Measurements from ENCODE around the gene ERV3-1.

Gene ERV3-1

GRCh38 chr7:65001291-65001814, 5.1 kb downstream of the ERV3-1 start:
- Histone ChIP-seq H2BK12ac (ENCODE audit: low read length in 2 of 2) (no peak overlapping the region), H3K4me1 (ENCODE audit: control insufficient read depth, insufficient read depth, low read depth, low read length) (no peaks in the 10 kb centered on the region), H4K8ac (ENCODE audit: low read length) (no peak overlapping the region), H2BK15ac (ENCODE audit: low read depth, poor library complexity, severe bottlenecking) (no peak overlapping the region), H2AK5ac (ENCODE audit: low read length, severe bottlenecking) (no peak overlapping the region), H3K23ac (ENCODE audit: low read length in 2 of 2) (no peak overlapping the region), H2BK120ac (ENCODE audit: low read depth, low read length) (no peak overlapping the region), H3K27ac (ENCODE audit: low read length, poor library complexity, severe bottlenecking) (no peak overlapping the region), H3K9me3 (ENCODE audit: control insufficient read depth, low read length) (peaks cover 36% of the 10 kb centered on the region), H3K4ac (ENCODE audit: low read depth in 1 of 2, low read length in 2 of 2) (no peak overlapping the region), H2AFZ (ENCODE audit: low read depth, low read length) (no peak overlapping the region), H2BK5ac (ENCODE audit: low read depth, low read length, poor library complexity, severe bottlenecking) (no peak overlapping the region), H3K9ac (ENCODE audit: low read length) (no peak overlapping the region), H3K4me3 (ENCODE audit: insufficient read depth in 1 of 2, low read depth in 1 of 2, low read length in 2 of 2) (no peak overlapping the region), H4K91ac (ENCODE audit: low read length) (no peak overlapping the region), H3K18ac (ENCODE audit: low read depth in 1 of 2, low read length in 2 of 2) (no peak overlapping the region), H3K27me3 (ENCODE audit: control insufficient read depth in 1 of 2, insufficient read depth in 1 of 2, low read length in 2 of 2) (no peaks in the 10 kb centered on the region), H3K36me3 (ENCODE audit: control insufficient read depth in 1 of 2, insufficient read depth in 2 of 2, low read depth in 1 of 2, low read length in 2 of 2) (peaks cover 38% of the 10 kb centered on the region in 2 experiments), H3K4me2 (ENCODE audit: low read length, poor library complexity, severe bottlenecking) (no peak overlapping the region), H3K14ac (ENCODE audit: low read length in 2 of 2) (no peak overlapping the region), H3K79me1 (replicated peaks; ENCODE audit: low read length, poor library complexity, severe bottlenecking) (peaks cover 39% of the 10 kb centered on the region)
- WGBS = 0% methylated on average over 1 of the region's 1 CpG
- DNase-seq = no peak

DNA sequence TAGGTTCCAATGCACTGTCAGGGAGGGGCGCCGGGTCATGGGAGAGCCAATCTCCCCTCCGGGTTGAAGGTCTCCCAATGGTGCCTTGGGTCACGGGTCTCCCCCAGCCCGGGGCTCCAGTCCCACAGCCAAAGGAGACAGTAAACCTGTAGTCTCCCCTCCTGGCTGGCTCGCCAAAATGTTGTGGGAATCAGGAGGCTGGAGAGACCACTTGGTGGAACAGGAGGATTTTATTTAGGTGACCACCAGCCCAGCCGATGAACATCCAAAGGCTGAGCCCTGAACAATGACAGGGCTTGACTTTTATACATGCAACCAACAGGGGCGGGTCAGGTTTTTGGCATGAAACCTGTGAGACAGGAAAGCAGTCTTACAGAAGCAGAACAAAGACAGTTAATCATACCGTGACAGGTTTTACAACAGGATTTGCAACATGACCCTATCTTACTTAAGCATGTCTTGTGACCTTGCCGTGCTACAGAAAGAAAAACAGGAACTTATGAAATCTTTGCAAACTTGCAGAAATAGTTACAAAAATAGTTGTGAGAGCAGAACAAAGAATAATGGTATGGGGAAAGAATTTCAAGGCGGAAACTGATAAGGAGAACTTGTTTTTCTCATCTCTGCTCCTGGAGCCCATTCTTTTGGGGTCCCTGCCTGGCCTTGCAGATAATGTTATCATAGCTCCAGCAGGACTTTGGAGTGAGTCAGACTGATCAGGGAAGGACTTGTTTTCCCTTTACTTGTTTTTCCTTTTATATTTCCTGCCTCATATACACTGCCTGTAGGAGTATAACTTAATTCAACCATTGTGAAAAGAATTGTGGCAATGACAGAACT, 7.1 kb downstream of the ERV3-1 start:
- Histone ChIP-seq H2AFZ (ENCODE audit: low read depth, low read length) (no peak overlapping the region), H2BK5ac (ENCODE audit: low read depth, low read length, poor library complexity, severe bottlenecking) (no peak overlapping the region), H3K9ac (ENCODE audit: low read length) (no peak overlapping the region), H2BK15ac (ENCODE audit: low read depth, poor library complexity, severe bottlenecking) (no peak overlapping the region), H3K4me3 (ENCODE audit: insufficient read depth in 1 of 2, low read depth in 1 of 2, low read length in 2 of 2) (no peak overlapping the region), H3K27me3 (ENCODE audit: control insufficient read depth in 1 of 2, insufficient read depth in 1 of 2, low read length in 2 of 2) (no peaks in the 10 kb centered on the region), H3K9me3 (ENCODE audit: control insufficient read depth, low read length) (peaks cover 52% of the 10 kb centered on the region), H3K18ac (ENCODE audit: low read depth in 1 of 2, low read length in 2 of 2) (no peak overlapping the region), H3K4me1 (ENCODE audit: control insufficient read depth, insufficient read depth, low read depth, low read length) (no peaks in the 10 kb centered on the region), H3K79me1 (replicated peaks; ENCODE audit: low read length, poor library complexity, severe bottlenecking) (peaks cover 35% of the 10 kb centered on the region), H2BK12ac (ENCODE audit: low read length in 2 of 2) (no peak overlapping the region), H3K23ac (ENCODE audit: low read length in 2 of 2) (no peak overlapping the region), H4K91ac (ENCODE audit: low read length) (no peak overlapping the region), H4K8ac (ENCODE audit: low read length) (no peak overlapping the region), H3K27ac (ENCODE audit: low read length, poor library complexity, severe bottlenecking) (no peak overlapping the region), H3K4me2 (ENCODE audit: low read length, poor library complexity, severe bottlenecking) (no peak overlapping the region), H3K4ac (ENCODE audit: low read depth in 1 of 2, low read length in 2 of 2) (no peak overlapping the region), H3K36me3 (ENCODE audit: control insufficient read depth in 1 of 2, insufficient read depth in 2 of 2, low read depth in 1 of 2, low read length in 2 of 2) (peaks cover 38% of the 10 kb centered on the region in 2 experiments), H2BK120ac (ENCODE audit: low read depth, low read length) (no peak overlapping the region), H2AK5ac (ENCODE audit: low read length, severe bottlenecking) (no peak overlapping the region), H3K14ac (ENCODE audit: low read length in 2 of 2) (no peak overlapping the region)
- DNase-seq = peak; percentile 16
- WGBS = 95% methylated on average over 11 of the region's 11 CpGs

- WGBS = 97% methylated on average over 6 of the region's 7 CpGs
- H3K9me3 ChIP-seq (ENCODE audit: control insufficient read depth, low read length) = peaks cover 57% of the 10 kb centered on the region
- H2AFZ ChIP-seq (ENCODE audit: low read depth, low read length) = no peak overlapping the region
- no peak for DNase-seq
- H3K4me1 ChIP-seq (ENCODE audit: control insufficient read depth, insufficient read depth, low read depth, low read length) = no peaks in the 10 kb centered on the region
- H4K8ac ChIP-seq (ENCODE audit: low read length) = no peak overlapping the region
- H2AK5ac ChIP-seq (ENCODE audit: low read length, severe bottlenecking) = no peak overlapping the region
- no peak overlapping the region for H3K4me3 ChIP-seq (ENCODE audit: insufficient read depth in 1 of 2, low read depth in 1 of 2, low read length in 2 of 2)
- H2BK5ac ChIP-seq (ENCODE audit: low read depth, low read length, poor library complexity, severe bottlenecking) = no peak overlapping the region
- H3K9ac ChIP-seq (ENCODE audit: low read length) = no peak overlapping the region
- peaks cover 35% of the 10 kb centered on the region for H3K79me1 ChIP-seq (replicated peaks; ENCODE audit: low read length, poor library complexity, severe bottlenecking)
- H3K14ac ChIP-seq (ENCODE audit: low read length in 2 of 2) = no peak overlapping the region
- no peak overlapping the region for H2BK120ac ChIP-seq (ENCODE audit: low read depth, low read length)
- H3K4me2 ChIP-seq (ENCODE audit: low read length, poor library complexity, severe bottlenecking) = no peak overlapping the region
- H3K18ac ChIP-seq (ENCODE audit: low read depth in 1 of 2, low read length in 2 of 2) = no peak overlapping the region
- H2BK15ac ChIP-seq (ENCODE audit: low read depth, poor library complexity, severe bottlenecking) = no peak overlapping the region
- peaks cover 38% of the 10 kb centered on the region in 2 experiments for H3K36me3 ChIP-seq (ENCODE audit: control insufficient read depth in 1 of 2, insufficient read depth in 2 of 2, low read depth in 1 of 2, low read length in 2 of 2)
- H4K91ac ChIP-seq (ENCODE audit: low read length) = no peak overlapping the region
- H2BK12ac ChIP-seq (ENCODE audit: low read length in 2 of 2) = no peak overlapping the region
- H3K27me3 ChIP-seq (ENCODE audit: control insufficient read depth in 1 of 2, insufficient read depth in 1 of 2, low read length in 2 of 2) = no peaks in the 10 kb centered on the region
- no peak overlapping the region for H3K4ac ChIP-seq (ENCODE audit: low read depth in 1 of 2, low read length in 2 of 2)
- no peak overlapping the region for H3K27ac ChIP-seq (ENCODE audit: low read length, poor library complexity, severe bottlenecking)
- H3K23ac ChIP-seq (ENCODE audit: low read length in 2 of 2) = no peak overlapping the region
Measured at GRCh38 chr7:64998865-64999164, 7.7 kb downstream of the ERV3-1 start.

DNA sequence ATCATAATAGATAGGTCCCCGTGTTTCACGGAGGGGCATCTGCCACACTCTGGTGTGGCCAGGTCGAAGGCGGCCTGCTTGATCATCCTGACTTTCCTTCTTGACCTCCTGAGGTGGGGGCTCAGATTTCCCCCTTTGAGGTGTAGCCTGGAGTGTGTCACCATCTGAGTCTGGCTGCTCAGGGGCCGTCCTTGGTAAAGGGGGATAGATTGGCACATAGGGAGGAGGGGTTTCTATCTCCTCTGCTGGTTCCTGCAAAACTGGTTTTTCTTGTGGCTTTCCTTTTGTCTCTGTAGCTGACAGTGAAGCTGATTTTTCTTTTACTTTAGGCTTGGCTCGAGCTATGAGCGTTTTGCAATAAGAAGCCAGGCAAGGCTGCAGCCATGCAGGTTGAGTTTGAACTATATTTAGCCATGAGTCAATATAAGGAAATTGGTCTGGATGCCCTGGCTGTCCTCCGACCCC, 8.5 kb downstream of the ERV3-1 start:
- Histone ChIP-seq H3K36me3 (ENCODE audit: control insufficient read depth in 1 of 2, insufficient read depth in 2 of 2, low read depth in 1 of 2, low read length in 2 of 2) (peaks cover 37 to 40% of the 10 kb centered on the region in 2 experiments), H2AFZ (ENCODE audit: low read depth, low read length) (no peak overlapping the region), H3K27ac (ENCODE audit: low read length, poor library complexity, severe bottlenecking) (no peak overlapping the region), H3K4me3 (ENCODE audit: insufficient read depth in 1 of 2, low read depth in 1 of 2, low read length in 2 of 2) (no peak overlapping the region), H2AK5ac (ENCODE audit: low read length, severe bottlenecking) (no peak overlapping the region), H2BK12ac (ENCODE audit: low read length in 2 of 2) (no peak overlapping the region), H3K14ac (ENCODE audit: low read length in 2 of 2) (no peak overlapping the region), H2BK120ac (ENCODE audit: low read depth, low read length) (no peak overlapping the region), H3K4me1 (ENCODE audit: control insufficient read depth, insufficient read depth, low read depth, low read length) (no peaks in the 10 kb centered on the region), H4K91ac (ENCODE audit: low read length) (no peak overlapping the region), H2BK15ac (ENCODE audit: low read depth, poor library complexity, severe bottlenecking) (no peak overlapping the region), H2BK5ac (ENCODE audit: low read depth, low read length, poor library complexity, severe bottlenecking) (no peak overlapping the region), H3K79me1 (replicated peaks; ENCODE audit: low read length, poor library complexity, severe bottlenecking) (peaks cover 31% of the 10 kb centered on the region), H3K18ac (ENCODE audit: low read depth in 1 of 2, low read length in 2 of 2) (no peak overlapping the region), H3K4me2 (ENCODE audit: low read length, poor library complexity, severe bottlenecking) (no peak overlapping the region), H3K23ac (ENCODE audit: low read length in 2 of 2) (no peak overlapping the region), H3K27me3 (ENCODE audit: control insufficient read depth in 1 of 2, insufficient read depth in 1 of 2, low read length in 2 of 2) (no peaks in the 10 kb centered on the region), H3K9me3 (ENCODE audit: control insufficient read depth, low read length) (peaks cover 65% of the 10 kb centered on the region), H4K8ac (ENCODE audit: low read length) (no peak overlapping the region), H3K9ac (ENCODE audit: low read length) (no peak overlapping the region), H3K4ac (ENCODE audit: low read depth in 1 of 2, low read length in 2 of 2) (no peak overlapping the region)
- no peak for DNase-seq
- 81% methylated on average over 8 of the region's 8 CpGs for whole genome bisulfite sequencing

Measured in mesenchymal stem cell (in vitro differentiated cells and primary cell).